ENCODE data around the gene FAM131B. TPM values are rescaled to one million over a fixed set of nuclear protein-coding genes. Genes with fewer than 3 reads are reported as not detected.

The FAM131B gene
- total RNA-seq, 1 experiment from 2014 or later, result 25.3 TPM

DNA sequence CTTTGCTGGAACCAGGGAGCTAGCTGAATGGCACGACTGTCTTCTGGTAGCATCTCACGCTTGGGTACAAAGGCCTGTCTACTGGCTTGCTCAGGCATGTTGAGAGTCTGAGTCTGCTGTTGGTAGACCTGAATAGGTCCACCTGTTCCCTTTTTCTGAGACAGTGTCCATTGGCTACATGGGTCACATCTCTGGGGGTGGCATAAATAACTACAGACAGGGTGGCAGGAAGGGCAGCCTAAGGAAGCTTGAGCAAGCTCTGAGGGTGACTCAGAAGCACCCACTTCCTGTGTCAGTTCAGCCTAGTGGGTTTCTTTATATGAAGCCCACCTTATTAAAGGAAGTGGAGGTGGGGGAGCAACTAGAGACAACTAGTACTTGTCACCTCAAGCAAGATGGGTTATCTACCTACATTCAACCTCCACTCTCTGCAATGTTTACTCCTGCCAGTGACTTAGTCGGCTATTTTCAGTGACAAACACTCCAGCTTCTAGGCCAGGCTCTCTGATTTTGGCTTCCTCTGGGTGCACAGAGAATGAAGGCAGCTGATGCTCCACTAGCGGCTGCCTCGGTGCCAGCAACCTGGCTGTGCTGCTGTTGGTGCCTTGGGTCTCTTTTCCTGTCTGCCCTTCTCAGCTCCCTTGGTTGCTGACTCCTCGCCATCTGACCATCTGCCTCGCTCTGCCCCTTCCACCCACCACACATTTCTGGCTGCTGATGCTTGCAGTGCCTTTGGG, 13.0 kb upstream of the FAM131B start:
- POLR2A ChIA-PET, result no interaction called here
- no peaks in the 10 kb centered on the region for H3K9me3 Mint-ChIP-seq
- H3K36me3 Mint-ChIP-seq, result no peaks in the 10 kb centered on the region
- no peak for TF ChIP-seq ZNF671 (CRISPR knock-in tag; IDR thresholded peaks at IDR 0.05)
- TF ChIP-seq, protein P1, sequence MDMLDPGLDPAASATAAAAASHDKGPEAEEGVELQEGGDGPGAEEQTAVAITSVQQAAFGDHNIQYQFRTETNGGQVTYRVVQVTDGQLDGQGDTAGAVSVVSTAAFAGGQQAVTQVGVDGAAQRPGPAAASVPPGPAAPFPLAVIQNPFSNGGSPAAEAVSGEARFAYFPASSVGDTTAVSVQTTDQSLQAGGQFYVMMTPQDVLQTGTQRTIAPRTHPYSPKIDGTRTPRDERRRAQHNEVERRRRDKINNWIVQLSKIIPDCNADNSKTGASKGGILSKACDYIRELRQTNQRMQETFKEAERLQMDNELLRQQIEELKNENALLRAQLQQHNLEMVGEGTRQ (CRISPR knock-in tag; IDR thresholded peaks at IDR 0.05), result no peak
- no peak for TF ChIP-seq CBFB (CRISPR knock-in tag; IDR thresholded peaks at IDR 0.05; ENCODE audit: low read depth)
- TF ChIP-seq ATF1 (CRISPR knock-in tag; IDR thresholded peaks at IDR 0.05), result no peak
- TF ChIP-seq, protein P2, sequence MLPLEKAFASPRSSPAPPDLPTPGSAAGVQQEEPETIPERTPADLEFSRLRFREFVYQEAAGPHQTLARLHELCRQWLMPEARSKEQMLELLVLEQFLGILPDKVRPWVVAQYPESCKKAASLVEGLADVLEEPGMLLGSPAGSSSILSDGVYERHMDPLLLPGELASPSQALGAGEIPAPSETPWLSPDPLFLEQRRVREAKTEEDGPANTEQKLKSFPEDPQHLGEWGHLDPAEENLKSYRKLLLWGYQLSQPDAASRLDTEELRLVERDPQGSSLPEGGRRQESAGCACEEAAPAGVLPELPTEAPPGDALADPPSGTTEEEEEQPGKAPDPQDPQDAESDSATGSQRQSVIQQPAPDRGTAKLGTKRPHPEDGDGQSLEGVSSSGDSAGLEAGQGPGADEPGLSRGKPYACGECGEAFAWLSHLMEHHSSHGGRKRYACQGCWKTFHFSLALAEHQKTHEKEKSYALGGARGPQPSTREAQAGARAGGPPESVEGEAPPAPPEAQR (CRISPR knock-in tag; IDR thresholded peaks at IDR 0.05), result no peak
- no peak for TF ChIP-seq MXD4 (CRISPR knock-in tag; IDR thresholded peaks at IDR 0.05; ENCODE audit: borderline replicate concordance)
- TF ChIP-seq ZNF317 (CRISPR knock-in tag; IDR thresholded peaks at IDR 0.05; ENCODE audit: borderline replicate concordance, low read depth), result no peak
- TF ChIP-seq ZBTB21 (CRISPR knock-in tag; IDR thresholded peaks at IDR 0.05; ENCODE audit: borderline replicate concordance), result no peak
- TF ChIP-seq, protein P3, sequence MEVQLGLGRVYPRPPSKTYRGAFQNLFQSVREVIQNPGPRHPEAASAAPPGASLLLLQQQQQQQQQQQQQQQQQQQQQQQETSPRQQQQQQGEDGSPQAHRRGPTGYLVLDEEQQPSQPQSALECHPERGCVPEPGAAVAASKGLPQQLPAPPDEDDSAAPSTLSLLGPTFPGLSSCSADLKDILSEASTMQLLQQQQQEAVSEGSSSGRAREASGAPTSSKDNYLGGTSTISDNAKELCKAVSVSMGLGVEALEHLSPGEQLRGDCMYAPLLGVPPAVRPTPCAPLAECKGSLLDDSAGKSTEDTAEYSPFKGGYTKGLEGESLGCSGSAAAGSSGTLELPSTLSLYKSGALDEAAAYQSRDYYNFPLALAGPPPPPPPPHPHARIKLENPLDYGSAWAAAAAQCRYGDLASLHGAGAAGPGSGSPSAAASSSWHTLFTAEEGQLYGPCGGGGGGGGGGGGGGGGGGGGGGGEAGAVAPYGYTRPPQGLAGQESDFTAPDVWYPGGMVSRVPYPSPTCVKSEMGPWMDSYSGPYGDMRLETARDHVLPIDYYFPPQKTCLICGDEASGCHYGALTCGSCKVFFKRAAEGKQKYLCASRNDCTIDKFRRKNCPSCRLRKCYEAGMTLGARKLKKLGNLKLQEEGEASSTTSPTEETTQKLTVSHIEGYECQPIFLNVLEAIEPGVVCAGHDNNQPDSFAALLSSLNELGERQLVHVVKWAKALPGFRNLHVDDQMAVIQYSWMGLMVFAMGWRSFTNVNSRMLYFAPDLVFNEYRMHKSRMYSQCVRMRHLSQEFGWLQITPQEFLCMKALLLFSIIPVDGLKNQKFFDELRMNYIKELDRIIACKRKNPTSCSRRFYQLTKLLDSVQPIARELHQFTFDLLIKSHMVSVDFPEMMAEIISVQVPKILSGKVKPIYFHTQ (CRISPR knock-in tag; IDR thresholded peaks at IDR 0.05), result no peak
- TF ChIP-seq ETV6 (CRISPR knock-in tag; IDR thresholded peaks at IDR 0.05), result no peak
- no peak for TF ChIP-seq ESRRA (CRISPR knock-in tag; IDR thresholded peaks at IDR 0.05; ENCODE audit: borderline replicate concordance)
- no peak for TF ChIP-seq NR1H2 (CRISPR knock-in tag; IDR thresholded peaks at IDR 0.05)
- no peak for TF ChIP-seq OVOL2 (CRISPR knock-in tag; IDR thresholded peaks at IDR 0.05; ENCODE audit: borderline replicate concordance)
- TF ChIP-seq, protein P4, sequence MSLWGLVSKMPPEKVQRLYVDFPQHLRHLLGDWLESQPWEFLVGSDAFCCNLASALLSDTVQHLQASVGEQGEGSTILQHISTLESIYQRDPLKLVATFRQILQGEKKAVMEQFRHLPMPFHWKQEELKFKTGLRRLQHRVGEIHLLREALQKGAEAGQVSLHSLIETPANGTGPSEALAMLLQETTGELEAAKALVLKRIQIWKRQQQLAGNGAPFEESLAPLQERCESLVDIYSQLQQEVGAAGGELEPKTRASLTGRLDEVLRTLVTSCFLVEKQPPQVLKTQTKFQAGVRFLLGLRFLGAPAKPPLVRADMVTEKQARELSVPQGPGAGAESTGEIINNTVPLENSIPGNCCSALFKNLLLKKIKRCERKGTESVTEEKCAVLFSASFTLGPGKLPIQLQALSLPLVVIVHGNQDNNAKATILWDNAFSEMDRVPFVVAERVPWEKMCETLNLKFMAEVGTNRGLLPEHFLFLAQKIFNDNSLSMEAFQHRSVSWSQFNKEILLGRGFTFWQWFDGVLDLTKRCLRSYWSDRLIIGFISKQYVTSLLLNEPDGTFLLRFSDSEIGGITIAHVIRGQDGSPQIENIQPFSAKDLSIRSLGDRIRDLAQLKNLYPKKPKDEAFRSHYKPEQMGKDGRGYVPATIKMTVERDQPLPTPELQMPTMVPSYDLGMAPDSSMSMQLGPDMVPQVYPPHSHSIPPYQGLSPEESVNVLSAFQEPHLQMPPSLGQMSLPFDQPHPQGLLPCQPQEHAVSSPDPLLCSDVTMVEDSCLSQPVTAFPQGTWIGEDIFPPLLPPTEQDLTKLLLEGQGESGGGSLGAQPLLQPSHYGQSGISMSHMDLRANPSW (CRISPR knock-in tag; conservative IDR thresholded peaks at IDR 0.05; ENCODE audit: low read depth), result no peak
- TF ChIP-seq, protein P5, sequence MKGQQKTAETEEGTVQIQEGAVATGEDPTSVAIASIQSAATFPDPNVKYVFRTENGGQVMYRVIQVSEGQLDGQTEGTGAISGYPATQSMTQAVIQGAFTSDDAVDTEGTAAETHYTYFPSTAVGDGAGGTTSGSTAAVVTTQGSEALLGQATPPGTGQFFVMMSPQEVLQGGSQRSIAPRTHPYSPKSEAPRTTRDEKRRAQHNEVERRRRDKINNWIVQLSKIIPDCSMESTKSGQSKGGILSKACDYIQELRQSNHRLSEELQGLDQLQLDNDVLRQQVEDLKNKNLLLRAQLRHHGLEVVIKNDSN (CRISPR knock-in tag; IDR thresholded peaks at IDR 0.05), result no peak
- H3K4me1 Mint-ChIP-seq, result peaks cover 62% of the 10 kb centered on the region
- H3K27me3 Mint-ChIP-seq (ENCODE audit: low read depth), result no peaks in the 10 kb centered on the region
- ATAC-seq (no peak), DNase-seq (ENCODE audit: low spot score) (no peak)
- CTCF ChIA-PET, result interaction anchor here (0.7 to 5.8 kb wide), 5 partner anchors 13 to 47 kb away, joined by 3 to 27 read pairs (median 4); no protein-coding TSS in a partner anchor
- H3K4me3 Mint-ChIP-seq, result no peak overlapping the region
- H3K27ac Mint-ChIP-seq, result no peak overlapping the region

DNA sequence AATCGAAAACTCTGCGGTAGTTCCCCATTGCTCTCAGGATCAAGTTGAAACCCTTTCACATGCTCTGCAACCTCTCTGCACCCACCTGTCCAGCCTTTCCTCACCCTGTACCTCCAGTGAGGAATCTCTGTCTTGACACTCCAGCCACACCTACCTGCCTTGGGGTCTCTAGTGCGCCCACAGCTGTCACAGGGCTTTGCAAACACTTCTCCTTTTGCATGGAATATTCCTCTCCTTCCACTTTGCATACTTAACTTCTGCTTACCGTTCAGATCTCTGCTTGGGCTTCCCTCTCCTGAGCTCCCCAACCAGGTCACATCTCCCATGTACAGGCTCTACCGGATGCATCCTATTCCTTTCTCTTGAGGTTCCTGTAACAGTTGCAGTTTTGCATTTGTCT, 12.0 kb upstream of the FAM131B start:
- Mint-ChIP-seq H3K27me3 (ENCODE audit: low read depth) (no peaks in the 10 kb centered on the region), H3K4me3 (no peak overlapping the region)
- ATAC-seq, result no peak
- TF ChIP-seq, protein P6, sequence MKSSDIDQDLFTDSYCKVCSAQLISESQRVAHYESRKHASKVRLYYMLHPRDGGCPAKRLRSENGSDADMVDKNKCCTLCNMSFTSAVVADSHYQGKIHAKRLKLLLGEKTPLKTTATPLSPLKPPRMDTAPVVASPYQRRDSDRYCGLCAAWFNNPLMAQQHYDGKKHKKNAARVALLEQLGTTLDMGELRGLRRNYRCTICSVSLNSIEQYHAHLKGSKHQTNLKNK (CRISPR knock-in tag; IDR thresholded peaks at IDR 0.05), result no peak
- TF ChIP-seq NFYB (CRISPR knock-in tag; conservative IDR thresholded peaks at IDR 0.05; ENCODE audit: low read depth), result no peak
- TF ChIP-seq ZNF671 (CRISPR knock-in tag; IDR thresholded peaks at IDR 0.05), result no peak
- no peak for TF ChIP-seq FOXJ3 (CRISPR knock-in tag; IDR thresholded peaks at IDR 0.05; ENCODE audit: borderline replicate concordance)
- no peak for TF ChIP-seq CBFB (CRISPR knock-in tag; IDR thresholded peaks at IDR 0.05; ENCODE audit: low read depth)
- TF ChIP-seq, protein P7, sequence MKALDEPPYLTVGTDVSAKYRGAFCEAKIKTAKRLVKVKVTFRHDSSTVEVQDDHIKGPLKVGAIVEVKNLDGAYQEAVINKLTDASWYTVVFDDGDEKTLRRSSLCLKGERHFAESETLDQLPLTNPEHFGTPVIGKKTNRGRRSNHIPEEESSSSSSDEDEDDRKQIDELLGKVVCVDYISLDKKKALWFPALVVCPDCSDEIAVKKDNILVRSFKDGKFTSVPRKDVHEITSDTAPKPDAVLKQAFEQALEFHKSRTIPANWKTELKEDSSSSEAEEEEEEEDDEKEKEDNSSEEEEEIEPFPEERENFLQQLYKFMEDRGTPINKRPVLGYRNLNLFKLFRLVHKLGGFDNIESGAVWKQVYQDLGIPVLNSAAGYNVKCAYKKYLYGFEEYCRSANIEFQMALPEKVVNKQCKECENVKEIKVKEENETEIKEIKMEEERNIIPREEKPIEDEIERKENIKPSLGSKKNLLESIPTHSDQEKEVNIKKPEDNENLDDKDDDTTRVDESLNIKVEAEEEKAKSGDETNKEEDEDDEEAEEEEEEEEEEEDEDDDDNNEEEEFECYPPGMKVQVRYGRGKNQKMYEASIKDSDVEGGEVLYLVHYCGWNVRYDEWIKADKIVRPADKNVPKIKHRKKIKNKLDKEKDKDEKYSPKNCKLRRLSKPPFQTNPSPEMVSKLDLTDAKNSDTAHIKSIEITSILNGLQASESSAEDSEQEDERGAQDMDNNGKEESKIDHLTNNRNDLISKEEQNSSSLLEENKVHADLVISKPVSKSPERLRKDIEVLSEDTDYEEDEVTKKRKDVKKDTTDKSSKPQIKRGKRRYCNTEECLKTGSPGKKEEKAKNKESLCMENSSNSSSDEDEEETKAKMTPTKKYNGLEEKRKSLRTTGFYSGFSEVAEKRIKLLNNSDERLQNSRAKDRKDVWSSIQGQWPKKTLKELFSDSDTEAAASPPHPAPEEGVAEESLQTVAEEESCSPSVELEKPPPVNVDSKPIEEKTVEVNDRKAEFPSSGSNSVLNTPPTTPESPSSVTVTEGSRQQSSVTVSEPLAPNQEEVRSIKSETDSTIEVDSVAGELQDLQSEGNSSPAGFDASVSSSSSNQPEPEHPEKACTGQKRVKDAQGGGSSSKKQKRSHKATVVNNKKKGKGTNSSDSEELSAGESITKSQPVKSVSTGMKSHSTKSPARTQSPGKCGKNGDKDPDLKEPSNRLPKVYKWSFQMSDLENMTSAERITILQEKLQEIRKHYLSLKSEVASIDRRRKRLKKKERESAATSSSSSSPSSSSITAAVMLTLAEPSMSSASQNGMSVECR (CRISPR knock-in tag; IDR thresholded peaks at IDR 0.05; ENCODE audit: borderline replicate concordance), result no peak
- no peak for TF ChIP-seq SP1 (CRISPR knock-in tag; conservative IDR thresholded peaks at IDR 0.05)
- TF ChIP-seq NFATC4 (CRISPR knock-in tag; IDR thresholded peaks at IDR 0.05), result no peak

More for the DNA sequence above, 12.0 kb upstream of the FAM131B start:
- Mint-ChIP-seq H3K4me1 (peaks cover 66% of the 10 kb centered on the region), H3K9me3 (no peaks in the 10 kb centered on the region), H3K36me3 (no peaks in the 10 kb centered on the region), H3K27ac (no peak overlapping the region)
- POLR2A ChIA-PET, result no interaction called here
- CTCF ChIA-PET, result interaction anchor here (1.4 to 5.8 kb wide), 4 partner anchors 29 to 48 kb away, joined by 4 to 27 read pairs (median 6); partner anchors contain the start of gene EPHA1
- no peak for DNase-seq (ENCODE audit: low spot score)
